ENCODE data around the gene ANKH. TPM values are rescaled to one million over a fixed set of nuclear protein-coding genes. Genes with fewer than 3 reads are reported as not detected.

ANKH gene
- total and polyA plus RNA-seq, 10 of the 15 experiments (the other 5 are each of a cell fraction or from before 2014, with no cell fraction given), result 2.1 to 43.9 (median 14.4) TPM

DNA sequence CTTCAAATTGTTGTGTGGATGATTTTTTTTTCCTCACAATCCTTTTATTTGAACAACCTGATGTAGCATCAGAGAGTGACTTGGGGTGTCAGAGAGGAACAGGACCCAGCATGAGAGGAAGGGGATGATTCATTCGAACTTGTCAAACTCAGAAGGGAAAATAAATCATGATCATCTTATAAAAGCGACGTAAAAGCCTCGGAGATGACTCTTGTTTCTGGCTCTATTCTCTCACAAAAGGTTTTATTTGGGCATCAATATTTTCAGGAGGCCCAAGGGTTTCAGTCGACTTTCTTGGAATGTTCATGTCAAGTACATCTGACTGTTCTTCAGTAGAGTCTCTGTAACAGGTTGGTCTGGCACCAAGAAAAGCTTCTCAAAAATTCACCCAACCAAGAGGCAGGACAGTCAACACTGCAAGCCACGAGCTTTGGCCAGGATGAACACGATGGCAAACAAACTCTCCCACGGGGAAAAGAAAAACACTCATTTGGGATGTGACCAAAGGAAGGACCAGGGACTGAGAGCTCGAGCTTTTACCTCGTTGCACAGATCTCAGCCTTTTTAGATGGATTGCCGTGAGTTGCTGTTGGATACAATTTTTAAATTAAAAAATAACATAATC, 55.1 kb downstream of the ANKH start:
- Histone ChIP-seq H4K20me1 (ENCODE audit: control insufficient read depth, insufficient read depth) (no peaks in the 10 kb centered on the region), H3K27ac (ENCODE audit: control insufficient read depth, insufficient read depth) (no peak overlapping the region), H2AFZ (ENCODE audit: control insufficient read depth, low read depth, low read length) (no peak overlapping the region), H3K9ac (ENCODE audit: control insufficient read depth, insufficient read depth, low read length) (no peak overlapping the region), H3K9me3 (replicated peaks; ENCODE audit: control insufficient read depth, insufficient read depth, low read length) (no peaks in the 10 kb centered on the region), H3K79me2 (ENCODE audit: control insufficient read depth, insufficient read depth, low read length) (no peaks in the 10 kb centered on the region), H3K4me1 (ENCODE audit: control insufficient read depth, insufficient read depth, low read length) (peaks cover 8% of the 10 kb centered on the region), H3K36me3 (ENCODE audit: control insufficient read depth in 2 of 2, insufficient read depth in 2 of 2, low read length in 1 of 2) (no peaks in the 10 kb centered on the region), H3K27me3 (replicated peaks in 1 of 2; ENCODE audit: control insufficient read depth in 2 of 2, insufficient read depth in 2 of 2, low read length in 1 of 2) (no peaks in the 10 kb centered on the region), H3K4me3 (no peak overlapping the region), H3K4me2 (ENCODE audit: control insufficient read depth, insufficient read depth) (no peak overlapping the region)
- in situ Hi-C loops (cut with MboI), result no loop called here
- ATAC-seq (no peak), DNase-seq (ENCODE audit: low read depth, low spot score) (no peak), FAIRE-seq (no peak)
- no TSS peak for BruUV-seq (replicated peaks)
- SMC1A ChIA-PET (ENCODE audit: uncharacterized antibody, unreplicated experiment), result interaction anchor here (0.9 to 2.1 kb wide), 5 partner anchors 10 to 85 kb away, joined by 3 to 6 read pairs (median 3); no protein-coding TSS in a partner anchor
- RAD21 ChIA-PET (ENCODE audit: unreplicated experiment), result no interaction called here
- POLR2A ChIA-PET, result no interaction called here
- 88% methylated on average over 11 of the region's 11 CpGs for WGBS (ENCODE audit: insufficient coverage, insufficient replicate concordance, low lambda C conversion rate, missing lambda C conversion rate)
- CTCF ChIA-PET, result interaction anchor here (0.6 to 2.0 kb wide), 4 partner anchors 11 to 187 kb away, joined by 3 to 6 read pairs (median 4); no protein-coding TSS in a partner anchor
- intact Hi-C loops (cut with micrococcal nuclease; ENCODE audit: unreplicated experiment), result no loop called here
- TF ChIP-seq MYC (IDR thresholded peaks at IDR 0.05; ENCODE audit: insufficient read depth, insufficient read length, insufficient replicate concordance, low read length, severe bottlenecking) (no peak), ZZZ3 (IDR thresholded peaks at IDR 0.05; ENCODE audit: control insufficient read depth, insufficient read length, low read depth) (no peak), CBX5 (IDR thresholded peaks at IDR 0.05; ENCODE audit: low read depth) (no peak), NBN (IDR thresholded peaks at IDR 0.05) (no peak), CREB1 (IDR thresholded peaks at IDR 0.05; ENCODE audit: low read depth) (no peak), BRCA1 (IDR thresholded peaks at IDR 0.05; ENCODE audit: low read depth, low read length) (no peak)
- TF ChIP-seq, protein P1, sequence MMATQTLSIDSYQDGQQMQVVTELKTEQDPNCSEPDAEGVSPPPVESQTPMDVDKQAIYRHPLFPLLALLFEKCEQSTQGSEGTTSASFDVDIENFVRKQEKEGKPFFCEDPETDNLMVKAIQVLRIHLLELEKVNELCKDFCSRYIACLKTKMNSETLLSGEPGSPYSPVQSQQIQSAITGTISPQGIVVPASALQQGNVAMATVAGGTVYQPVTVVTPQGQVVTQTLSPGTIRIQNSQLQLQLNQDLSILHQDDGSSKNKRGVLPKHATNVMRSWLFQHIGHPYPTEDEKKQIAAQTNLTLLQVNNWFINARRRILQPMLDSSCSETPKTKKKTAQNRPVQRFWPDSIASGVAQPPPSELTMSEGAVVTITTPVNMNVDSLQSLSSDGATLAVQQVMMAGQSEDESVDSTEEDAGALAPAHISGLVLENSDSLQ (IDR thresholded peaks at IDR 0.05), result no peak
- TF ChIP-seq, protein P2, sequence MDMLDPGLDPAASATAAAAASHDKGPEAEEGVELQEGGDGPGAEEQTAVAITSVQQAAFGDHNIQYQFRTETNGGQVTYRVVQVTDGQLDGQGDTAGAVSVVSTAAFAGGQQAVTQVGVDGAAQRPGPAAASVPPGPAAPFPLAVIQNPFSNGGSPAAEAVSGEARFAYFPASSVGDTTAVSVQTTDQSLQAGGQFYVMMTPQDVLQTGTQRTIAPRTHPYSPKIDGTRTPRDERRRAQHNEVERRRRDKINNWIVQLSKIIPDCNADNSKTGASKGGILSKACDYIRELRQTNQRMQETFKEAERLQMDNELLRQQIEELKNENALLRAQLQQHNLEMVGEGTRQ (IDR thresholded peaks at IDR 0.05; ENCODE audit: borderline replicate concordance, low read depth, low read length), result no peak
- TF ChIP-seq, protein P3, sequence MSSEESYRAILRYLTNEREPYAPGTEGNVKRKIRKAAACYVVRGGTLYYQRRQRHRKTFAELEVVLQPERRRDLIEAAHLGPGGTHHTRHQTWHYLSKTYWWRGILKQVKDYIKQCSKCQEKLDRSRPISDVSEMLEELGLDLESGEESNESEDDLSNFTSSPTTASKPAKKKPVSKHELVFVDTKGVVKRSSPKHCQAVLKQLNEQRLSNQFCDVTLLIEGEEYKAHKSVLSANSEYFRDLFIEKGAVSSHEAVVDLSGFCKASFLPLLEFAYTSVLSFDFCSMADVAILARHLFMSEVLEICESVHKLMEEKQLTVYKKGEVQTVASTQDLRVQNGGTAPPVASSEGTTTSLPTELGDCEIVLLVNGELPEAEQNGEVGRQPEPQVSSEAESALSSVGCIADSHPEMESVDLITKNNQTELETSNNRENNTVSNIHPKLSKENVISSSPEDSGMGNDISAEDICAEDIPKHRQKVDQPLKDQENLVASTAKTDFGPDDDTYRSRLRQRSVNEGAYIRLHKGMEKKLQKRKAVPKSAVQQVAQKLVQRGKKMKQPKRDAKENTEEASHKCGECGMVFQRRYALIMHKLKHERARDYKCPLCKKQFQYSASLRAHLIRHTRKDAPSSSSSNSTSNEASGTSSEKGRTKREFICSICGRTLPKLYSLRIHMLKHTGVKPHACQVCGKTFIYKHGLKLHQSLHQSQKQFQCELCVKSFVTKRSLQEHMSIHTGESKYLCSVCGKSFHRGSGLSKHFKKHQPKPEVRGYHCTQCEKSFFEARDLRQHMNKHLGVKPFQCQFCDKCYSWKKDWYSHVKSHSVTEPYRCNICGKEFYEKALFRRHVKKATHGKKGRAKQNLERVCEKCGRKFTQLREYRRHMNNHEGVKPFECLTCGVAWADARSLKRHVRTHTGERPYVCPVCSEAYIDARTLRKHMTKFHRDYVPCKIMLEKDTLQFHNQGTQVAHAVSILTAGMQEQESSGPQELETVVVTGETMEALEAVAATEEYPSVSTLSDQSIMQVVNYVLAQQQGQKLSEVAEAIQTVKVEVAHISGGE (CRISPR knock-in tag; IDR thresholded peaks at IDR 0.05), result no peak
- TF ChIP-seq, protein P4, sequence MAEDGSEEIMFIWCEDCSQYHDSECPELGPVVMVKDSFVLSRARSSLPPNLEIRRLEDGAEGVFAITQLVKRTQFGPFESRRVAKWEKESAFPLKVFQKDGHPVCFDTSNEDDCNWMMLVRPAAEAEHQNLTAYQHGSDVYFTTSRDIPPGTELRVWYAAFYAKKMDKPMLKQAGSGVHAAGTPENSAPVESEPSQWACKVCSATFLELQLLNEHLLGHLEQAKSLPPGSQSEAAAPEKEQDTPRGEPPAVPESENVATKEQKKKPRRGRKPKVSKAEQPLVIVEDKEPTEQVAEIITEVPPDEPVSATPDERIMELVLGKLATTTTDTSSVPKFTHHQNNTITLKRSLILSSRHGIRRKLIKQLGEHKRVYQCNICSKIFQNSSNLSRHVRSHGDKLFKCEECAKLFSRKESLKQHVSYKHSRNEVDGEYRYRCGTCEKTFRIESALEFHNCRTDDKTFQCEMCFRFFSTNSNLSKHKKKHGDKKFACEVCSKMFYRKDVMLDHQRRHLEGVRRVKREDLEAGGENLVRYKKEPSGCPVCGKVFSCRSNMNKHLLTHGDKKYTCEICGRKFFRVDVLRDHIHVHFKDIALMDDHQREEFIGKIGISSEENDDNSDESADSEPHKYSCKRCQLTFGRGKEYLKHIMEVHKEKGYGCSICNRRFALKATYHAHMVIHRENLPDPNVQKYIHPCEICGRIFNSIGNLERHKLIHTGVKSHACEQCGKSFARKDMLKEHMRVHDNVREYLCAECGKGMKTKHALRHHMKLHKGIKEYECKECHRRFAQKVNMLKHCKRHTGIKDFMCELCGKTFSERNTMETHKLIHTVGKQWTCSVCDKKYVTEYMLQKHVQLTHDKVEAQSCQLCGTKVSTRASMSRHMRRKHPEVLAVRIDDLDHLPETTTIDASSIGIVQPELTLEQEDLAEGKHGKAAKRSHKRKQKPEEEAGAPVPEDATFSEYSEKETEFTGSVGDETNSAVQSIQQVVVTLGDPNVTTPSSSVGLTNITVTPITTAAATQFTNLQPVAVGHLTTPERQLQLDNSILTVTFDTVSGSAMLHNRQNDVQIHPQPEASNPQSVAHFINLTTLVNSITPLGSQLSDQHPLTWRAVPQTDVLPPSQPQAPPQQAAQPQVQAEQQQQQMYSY (CRISPR knock-in tag; IDR thresholded peaks at IDR 0.05), result no peak
- TF ChIP-seq, protein P5, sequence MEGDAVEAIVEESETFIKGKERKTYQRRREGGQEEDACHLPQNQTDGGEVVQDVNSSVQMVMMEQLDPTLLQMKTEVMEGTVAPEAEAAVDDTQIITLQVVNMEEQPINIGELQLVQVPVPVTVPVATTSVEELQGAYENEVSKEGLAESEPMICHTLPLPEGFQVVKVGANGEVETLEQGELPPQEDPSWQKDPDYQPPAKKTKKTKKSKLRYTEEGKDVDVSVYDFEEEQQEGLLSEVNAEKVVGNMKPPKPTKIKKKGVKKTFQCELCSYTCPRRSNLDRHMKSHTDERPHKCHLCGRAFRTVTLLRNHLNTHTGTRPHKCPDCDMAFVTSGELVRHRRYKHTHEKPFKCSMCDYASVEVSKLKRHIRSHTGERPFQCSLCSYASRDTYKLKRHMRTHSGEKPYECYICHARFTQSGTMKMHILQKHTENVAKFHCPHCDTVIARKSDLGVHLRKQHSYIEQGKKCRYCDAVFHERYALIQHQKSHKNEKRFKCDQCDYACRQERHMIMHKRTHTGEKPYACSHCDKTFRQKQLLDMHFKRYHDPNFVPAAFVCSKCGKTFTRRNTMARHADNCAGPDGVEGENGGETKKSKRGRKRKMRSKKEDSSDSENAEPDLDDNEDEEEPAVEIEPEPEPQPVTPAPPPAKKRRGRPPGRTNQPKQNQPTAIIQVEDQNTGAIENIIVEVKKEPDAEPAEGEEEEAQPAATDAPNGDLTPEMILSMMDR (IDR thresholded peaks at IDR 0.05 in 2 of 3, conservative IDR thresholded peaks at IDR 0.05 in 1 of 3; ENCODE audit: control insufficient read depth in 2 of 3, extremely low read depth in 1 of 3, insufficient read depth in 1 of 3, low read depth in 3 of 3, low read length in 3 of 3), result no peak

All from GM12878 (cell line).